Body of pancreas (tissue), 4 donors: ENCODE measurements around the gene IDUA. TPM values are rescaled to one million over a fixed set of nuclear protein-coding genes. Genes with fewer than 3 reads are reported as not detected.

Source experiments
- ATAC-seq: fragments of 150-250 bp; one replicate; pipeline ENCODE4 v1.9.1; 2016
- DNase-seq, 4 donors: peaks; one replicate each; pipeline ENCODE4 v3.0.0-alpha.2; 2019
- H3K27ac ChIP-seq, 4 donors: fragments of 200-600 bp; sonication (generic); 1 replicate in 3 of 4; 2 replicates in 1 of 4; pipeline versions ENCODE4 v1.5.1 to v1.6.1; 2016 to 2019; ENCODE audit warnings: mild to moderate bottlenecking in 1 of 4, mixed read lengths in 1 of 4, moderate library complexity in 1 of 4
- H3K27me3 ChIP-seq, 2 donors: fragments of 200-600 bp; sonication (generic); one replicate each; pipeline ENCODE4 v1.6.0; 2016; ENCODE audit warnings: mild to moderate bottlenecking in 1 of 2
- H3K36me3 ChIP-seq, 2 donors: fragments of 200-600 bp; sonication (generic); replicated peaks in 1 of 2; 2 replicates each; pipeline ENCODE4 v1.5.1; 2016; ENCODE audit warnings: low read depth in 2 of 2; ENCODE audit not compliant: insufficient read depth in 1 of 2
- H3K4me1 ChIP-seq: fragments of 200-600 bp; sonication (generic); one replicate; pipeline ENCODE4 v1.6.0; 2016
- H3K4me3 ChIP-seq, 2 donors: fragments of 200-600 bp; sonication (generic); 1 replicate in 1 of 2; 2 replicates in 1 of 2; pipeline ENCODE4 v1.5.1; 2016 to 2019
- H3K9me3 ChIP-seq, 3 donors: fragments of 200-600 bp; sonication (generic); 1 replicate in 2 of 3; 2 replicates in 1 of 3; pipeline ENCODE4 v1.5.1; 2016
- CTCF ChIP-seq, 7 experiments: fragments of 450-650 bp in 4 of 7; fragments of 200-600 bp in 3 of 7; sonication (generic) in 3 of 7; IDR thresholded peaks; one replicate each; pipeline ENCODE4 v1.5.1; 2016 to 2019; ENCODE audit warnings: antibody characterized with exemption in 7 of 7
- POLR2A ChIP-seq, 3 donors: fragments of 450-650 bp; IDR thresholded peaks; one replicate each; pipeline ENCODE4 v1.6.1; 2016; ENCODE audit warnings: antibody characterized with exemption in 3 of 3, mild to moderate bottlenecking in 2 of 3
- WGBS, 2 donors: methylation state at CpG; one replicate each; pipeline ENCODE4 v1.1.5; 2017; 5-methylcytosine and 5-hydroxymethylcytosine counted together
- intact Hi-C: fragments of 100-400 bp; cut with DNase I; formaldehyde crosslinking; loops from one replicate; pipeline ENCODE4 v1.15.1; 2023
- total RNA-seq, 2 donors: library from RNA; depleted of rRNA; stranded (reverse); fragments of >200 nt; gene quantifications; one replicate each; pipeline ENCODE4 v1.1.0, GENCODE V29; 2016

The IDUA gene
- total RNA-seq, 2 donors from 2014 or later = 30.0 to 37.6 TPM

- H3K27ac ChIP-seq = no peak overlapping the region
- intact Hi-C loops = no loop called here
These were observed 49.3 kb downstream of the IDUA start for GRCh38 chr4:1036095-1036494.

GRCh38 chr4:1036976-1037810 lies 50.3 kb downstream of the IDUA start:
- TF ChIP-seq CTCF (IDR thresholded peaks at IDR 0.05) (no peak), POLR2A (IDR thresholded peaks at IDR 0.05) (no peak)
- ATAC-seq = no peak
- no peaks in the 10 kb centered on the region for H3K27me3 ChIP-seq
- H3K4me1 ChIP-seq = peaks cover 30% of the 10 kb centered on the region
- intact Hi-C loops = no loop called here
- DNase-seq = no peak
- H3K4me3 ChIP-seq = no peak overlapping the region
- H3K36me3 ChIP-seq = no peaks in the 10 kb centered on the region
- 88% methylated on average over 16 of the region's 26 CpGs; no CpG with 5 or more reads in 1 of the 2 donors for WGBS, 2 donors
- H3K27ac ChIP-seq = no peak overlapping the region
- no peaks in the 10 kb centered on the region for H3K9me3 ChIP-seq

More at GRCh38 chr4:1036095-1036494, 49.3 kb downstream of the IDUA start:
- DNase-seq = no peak
- no peak for ATAC-seq
- no peak overlapping the region for H3K4me3 ChIP-seq
- 90 to 92% methylated on average over 9 to 10 of the region's 15 CpGs for WGBS, 2 donors
- H3K9me3 ChIP-seq = no peaks in the 10 kb centered on the region
- no peaks in the 10 kb centered on the region for H3K27me3 ChIP-seq
- no peak for TF ChIP-seq POLR2A (IDR thresholded peaks at IDR 0.05)
- TF ChIP-seq CTCF (IDR thresholded peaks at IDR 0.05) = no peak
- no peaks in the 10 kb centered on the region for H3K36me3 ChIP-seq
- peaks cover 26% of the 10 kb centered on the region for H3K4me1 ChIP-seq

GRCh38 chr4:1038948-1039492 lies 52.2 kb downstream of the IDUA start:
- intact Hi-C loops = no loop called here
- no peak overlapping the region for H3K4me3 ChIP-seq
- TF ChIP-seq CTCF (IDR thresholded peaks at IDR 0.05) (no peak), POLR2A (IDR thresholded peaks at IDR 0.05) (no peak)
- no peaks in the 10 kb centered on the region for H3K36me3 ChIP-seq
- DNase-seq (no peak), ATAC-seq (no peak)
- H3K9me3 ChIP-seq = no peaks in the 10 kb centered on the region
- WGBS, 2 donors = 88% methylated on average over 9 of the region's 16 CpGs
- H3K4me1 ChIP-seq = peaks cover 38% of the 10 kb centered on the region
- H3K27me3 ChIP-seq = no peaks in the 10 kb centered on the region
- H3K27ac ChIP-seq = no peak overlapping the region

GRCh38 chr4:1039493-1040343 lies 52.9 kb downstream of the IDUA start:
- TF ChIP-seq CTCF (IDR thresholded peaks at IDR 0.05) (no peak), POLR2A (IDR thresholded peaks at IDR 0.05) (no peak)
- DNase-seq (peak; percentile 62 to 79 (median 75)), ATAC-seq (peak; percentile 43)
- Histone ChIP-seq H3K27ac (peak overlapping the region; percentile 12 to 46 (median 36)), H3K27me3 (no peaks in the 10 kb centered on the region), H3K4me3 (no peak overlapping the region), H3K9me3 (no peaks in the 10 kb centered on the region), H3K36me3 (no peaks in the 10 kb centered on the region), H3K4me1 (peaks cover 35% of the 10 kb centered on the region)
- intact Hi-C loops = no loop called here
- 43 to 93% methylated on average over 3 to 20 of the region's 20 CpGs for WGBS, 2 donors
